SK-N-DZ (cell line): ENCODE data around the gene PDIA2.
"Not testable (repeated sequence)": the region's sequence is repeated elsewhere in the genome, so short reads cannot be mapped to it uniquely, and the experiment has no call there.

Experiments
- DNase-seq: peaks from one replicate; pipeline ENCODE4 v3.0.0-alpha.2; 2015; ENCODE audit warnings: low spot score

The PDIA2 gene

DNA sequence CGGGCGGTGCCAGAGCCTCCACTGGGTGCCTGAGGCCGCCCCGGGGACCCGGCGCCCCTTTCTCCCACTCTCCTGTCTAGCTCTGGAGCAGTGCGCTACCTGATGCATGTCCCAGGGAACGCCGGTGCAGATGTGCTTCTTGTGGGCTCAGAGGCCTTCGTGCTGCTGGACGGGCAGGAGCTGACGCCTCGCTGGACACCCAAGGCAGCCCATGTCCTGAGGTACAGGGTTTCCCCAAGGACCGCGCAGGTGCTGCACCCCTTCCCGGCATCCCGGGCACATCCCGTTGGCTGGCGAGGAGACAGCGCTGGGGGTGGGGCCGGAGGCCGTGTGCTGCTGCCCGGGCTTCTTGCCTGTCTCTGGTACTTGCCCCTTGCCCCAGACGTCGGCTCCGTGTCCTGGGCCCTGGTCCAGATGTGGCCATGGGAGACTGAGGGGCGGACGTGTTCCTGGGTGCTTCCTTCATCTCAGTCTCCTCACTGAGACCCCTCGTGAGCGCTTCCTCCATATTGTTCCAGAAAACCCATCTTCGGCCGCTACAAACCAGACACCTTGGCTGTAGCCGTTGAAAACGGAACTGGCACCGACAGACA is 19.7 kb upstream of the PDIA2 start:
- DNase-seq = no peak

DNA sequence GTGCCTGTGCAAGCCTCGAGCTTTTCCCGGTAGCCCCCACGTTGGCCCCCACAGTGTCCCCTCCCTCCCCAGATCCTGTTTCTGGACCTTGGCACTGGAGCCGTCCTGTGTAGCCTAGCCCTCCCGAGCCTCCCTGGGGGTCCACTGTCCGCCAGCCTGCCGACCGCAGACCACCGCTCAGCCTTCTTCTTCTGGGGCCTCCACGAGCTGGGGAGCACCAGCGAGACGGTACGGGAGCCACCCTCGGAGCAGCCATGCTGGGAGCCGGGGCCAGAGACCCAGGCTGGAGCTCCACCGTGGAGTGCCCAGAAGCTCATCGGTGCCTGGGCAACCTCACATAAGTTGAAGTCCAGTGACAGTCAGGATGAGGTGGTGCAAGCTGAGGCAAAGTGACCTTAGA is 19.0 kb upstream of the PDIA2 start:
- DNase-seq = no peak

DNA sequence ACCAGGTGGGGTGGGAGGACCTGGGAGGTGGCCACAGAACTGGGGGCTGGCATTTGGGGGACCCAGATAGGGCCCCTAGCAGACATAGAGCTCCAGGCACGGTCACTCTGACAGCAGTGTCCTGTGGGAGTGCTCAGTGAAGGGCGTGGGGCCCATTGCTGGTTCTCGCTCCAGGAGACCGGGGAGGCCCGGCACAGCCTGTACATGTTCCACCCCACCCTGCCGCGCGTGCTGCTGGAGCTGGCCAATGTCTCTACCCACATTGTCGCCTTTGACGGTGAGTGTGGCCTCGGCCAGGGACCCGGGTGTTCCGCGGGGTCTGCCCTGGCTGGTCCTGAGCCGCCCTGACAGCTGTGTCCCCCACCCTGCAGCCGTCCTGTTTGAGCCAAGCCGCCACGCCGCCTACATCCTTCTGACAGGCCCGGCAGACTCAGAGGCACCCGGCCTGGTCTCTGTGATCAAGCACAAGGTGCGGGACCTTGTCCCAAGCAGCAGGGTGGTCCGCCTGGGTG is 18.5 kb upstream of the PDIA2 start:
- DNase-seq = no peak

DNA sequence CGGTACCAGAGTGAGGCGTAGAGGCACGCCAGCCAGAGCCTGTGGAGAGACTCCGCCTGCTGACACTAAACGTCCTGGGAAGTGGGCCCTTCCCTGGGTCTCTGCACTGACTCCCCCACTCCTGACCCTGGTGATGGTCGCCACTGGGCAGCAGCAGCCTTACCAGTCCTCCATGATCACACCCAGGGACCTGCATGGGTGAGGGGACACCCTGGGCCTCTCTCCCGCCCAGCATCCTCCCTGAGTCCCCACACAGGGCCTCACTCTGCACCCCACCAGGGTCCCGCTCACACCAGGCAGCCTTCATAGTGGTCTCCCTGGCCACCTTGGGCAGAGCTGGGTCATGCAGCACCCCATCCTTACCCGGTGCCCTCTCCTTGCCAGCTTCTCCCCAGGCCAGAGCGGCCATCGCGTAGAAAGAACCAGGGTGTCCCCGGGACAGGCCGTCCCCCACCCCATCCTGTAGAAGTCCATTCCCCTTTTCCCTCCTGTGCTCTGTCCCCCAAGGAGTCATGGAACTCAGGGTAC is 17.9 kb upstream of the PDIA2 start:
- no peak for DNase-seq

DNA sequence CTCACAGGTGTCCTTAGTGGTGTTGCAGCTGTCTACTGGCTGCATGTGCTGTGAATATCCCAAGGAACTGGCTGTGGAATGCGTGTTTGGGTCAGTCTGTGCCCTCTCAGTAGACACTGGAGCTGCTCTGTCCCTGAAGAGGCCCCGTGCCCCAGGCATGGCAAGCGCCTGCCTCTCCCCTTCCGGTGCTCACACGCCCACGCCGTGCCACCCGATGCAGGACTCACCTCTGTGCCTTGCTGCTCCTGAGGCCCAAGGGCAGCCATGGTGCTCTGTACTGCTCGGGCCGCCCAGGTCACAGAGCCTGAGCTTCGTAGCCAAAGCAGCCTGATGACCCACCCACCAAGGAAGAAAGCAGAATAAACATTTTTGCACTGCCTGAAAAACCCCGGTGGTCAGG is 17.3 kb upstream of the PDIA2 start:
- DNase-seq = no peak

DNA sequence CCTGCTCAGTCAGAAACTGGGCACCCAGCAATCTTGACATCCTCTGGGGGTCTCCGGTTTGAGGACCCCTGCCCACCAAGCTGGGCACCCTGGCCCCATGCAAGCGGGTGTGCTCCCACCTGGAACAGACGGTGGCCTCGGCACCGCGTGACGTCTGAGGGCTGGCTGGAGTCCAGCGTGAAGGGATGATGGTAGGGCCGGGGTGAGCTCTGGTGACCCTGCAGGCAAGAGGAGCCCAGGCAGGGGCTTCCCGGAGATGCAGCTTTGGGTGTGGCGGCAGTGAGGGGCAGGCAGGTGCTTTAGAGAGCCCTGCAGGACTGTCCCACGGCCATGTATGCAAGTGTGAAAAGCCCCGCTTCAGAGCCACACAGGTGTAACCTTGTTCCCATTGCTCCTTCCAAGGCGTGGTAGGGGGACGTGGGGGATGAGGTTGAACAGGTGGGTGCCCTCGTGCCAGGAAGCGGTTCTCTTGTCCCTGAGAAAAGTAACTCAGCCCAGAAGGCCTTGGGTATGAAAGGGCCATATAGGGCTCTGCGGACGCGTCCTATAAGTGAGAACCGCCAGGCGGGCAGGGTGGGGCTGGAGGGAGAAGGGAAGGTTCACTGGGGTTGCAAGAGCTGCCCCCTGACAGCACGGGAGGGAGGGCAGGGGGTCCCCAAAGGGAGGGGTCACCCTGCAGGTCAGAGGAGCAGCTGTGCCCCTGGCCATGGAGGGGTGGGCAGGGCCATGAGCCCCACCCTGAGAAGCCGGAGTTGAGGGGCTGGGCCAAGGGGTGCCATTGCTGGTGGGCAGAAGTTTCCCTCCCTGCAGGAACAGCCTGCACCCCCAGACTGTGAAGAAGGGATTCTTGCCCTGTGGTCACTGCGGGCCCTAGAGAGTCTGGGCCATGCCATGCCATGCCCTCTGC is 16.5 kb upstream of the PDIA2 start:
- no peak for DNase-seq

DNA sequence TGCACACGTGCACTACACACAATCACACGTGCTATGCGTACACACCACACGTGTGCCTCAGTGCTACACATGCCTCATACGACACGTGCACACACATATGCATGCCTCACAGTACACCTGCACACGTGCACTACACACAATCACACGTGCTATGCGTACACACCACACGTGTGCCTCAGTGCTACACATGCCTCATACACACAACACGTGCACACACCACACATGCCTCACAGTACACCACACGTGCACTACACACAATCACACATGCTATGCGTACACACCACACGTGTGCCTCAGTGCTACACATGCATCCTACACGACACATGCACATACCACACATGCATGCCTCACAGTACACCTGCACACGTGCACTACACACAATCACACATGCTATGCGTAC is 15.4 kb upstream of the PDIA2 start:
- DNase-seq = not testable (repeated sequence)

DNA sequence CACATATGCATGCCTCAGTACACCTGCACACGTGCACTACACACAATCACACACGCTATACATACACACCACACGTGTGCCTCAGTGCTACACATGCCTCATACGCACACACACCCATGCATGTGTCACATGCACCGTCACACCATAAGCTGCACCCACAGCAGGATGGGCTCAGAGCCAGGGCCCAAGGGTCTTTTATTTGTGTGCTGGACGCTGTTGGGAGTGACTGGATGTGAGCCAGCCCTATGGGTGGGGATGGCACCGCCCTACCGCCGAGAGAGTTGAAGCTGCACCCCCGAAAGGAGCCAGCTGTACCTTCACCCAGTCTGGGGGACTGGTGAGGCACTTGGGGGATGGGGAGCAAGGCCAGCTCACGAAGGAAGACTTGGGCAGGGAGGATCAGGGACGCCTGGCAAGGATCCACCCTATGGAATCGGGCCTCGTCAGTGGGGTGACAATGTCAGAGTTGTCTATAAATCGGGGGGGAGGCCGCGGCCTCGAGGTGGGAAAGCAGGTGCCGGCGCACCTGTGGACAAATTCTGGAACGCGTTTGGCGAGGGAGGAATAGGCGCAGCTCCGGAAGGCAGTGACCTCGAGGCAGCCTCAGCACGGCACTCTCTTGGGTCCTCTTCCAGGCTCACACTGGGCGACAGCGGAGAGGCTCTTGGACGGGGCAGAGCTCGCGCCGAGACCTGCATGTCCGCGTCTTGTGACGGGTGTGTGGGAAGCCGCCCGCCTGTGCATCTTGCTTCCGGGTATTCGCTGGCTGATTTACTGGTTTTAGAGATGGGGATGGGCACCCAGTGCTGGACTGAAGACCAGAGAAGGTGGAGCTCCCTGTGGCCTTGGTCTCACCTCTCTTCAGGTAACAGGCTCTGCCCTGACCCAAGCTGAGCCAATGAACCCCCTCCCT is 14.6 kb upstream of the PDIA2 start:
- DNase-seq = no peak

DNA sequence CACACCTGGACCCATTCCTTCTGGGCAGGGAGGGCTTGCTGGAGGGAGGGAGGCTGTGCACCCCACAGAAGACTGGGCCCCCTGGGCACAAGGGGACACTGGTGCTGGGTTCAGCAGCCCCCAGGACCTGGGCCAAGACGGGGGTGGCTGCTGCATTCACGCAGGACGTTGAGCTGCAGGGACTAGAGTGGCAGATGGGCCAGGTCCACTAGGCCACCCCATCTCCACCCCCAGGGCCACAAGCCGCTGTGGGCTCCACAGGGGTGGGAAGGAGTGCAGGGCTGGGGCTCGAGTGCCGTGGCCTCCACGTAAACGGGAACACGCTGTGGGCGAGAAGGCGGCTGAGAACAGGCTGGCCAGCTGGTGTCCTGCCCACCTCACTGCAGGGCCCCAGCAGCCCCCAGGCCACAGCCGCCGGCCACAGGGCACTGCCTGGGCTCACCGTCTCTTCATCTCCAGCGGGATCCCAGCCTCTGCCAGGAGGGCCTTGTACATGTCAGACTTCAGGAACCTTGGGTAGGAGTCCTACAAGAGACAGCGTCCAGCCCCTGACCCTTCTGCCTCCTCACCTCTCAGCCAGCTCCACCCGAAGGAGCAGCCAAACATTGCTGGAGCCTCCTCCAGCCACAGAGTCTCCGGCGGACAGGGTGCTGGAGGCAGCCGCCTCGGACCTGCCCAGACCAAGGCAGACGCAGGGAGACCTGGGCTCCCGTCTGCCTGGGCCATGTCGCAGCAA is 13.7 kb upstream of the PDIA2 start:
- no peak for DNase-seq

DNA sequence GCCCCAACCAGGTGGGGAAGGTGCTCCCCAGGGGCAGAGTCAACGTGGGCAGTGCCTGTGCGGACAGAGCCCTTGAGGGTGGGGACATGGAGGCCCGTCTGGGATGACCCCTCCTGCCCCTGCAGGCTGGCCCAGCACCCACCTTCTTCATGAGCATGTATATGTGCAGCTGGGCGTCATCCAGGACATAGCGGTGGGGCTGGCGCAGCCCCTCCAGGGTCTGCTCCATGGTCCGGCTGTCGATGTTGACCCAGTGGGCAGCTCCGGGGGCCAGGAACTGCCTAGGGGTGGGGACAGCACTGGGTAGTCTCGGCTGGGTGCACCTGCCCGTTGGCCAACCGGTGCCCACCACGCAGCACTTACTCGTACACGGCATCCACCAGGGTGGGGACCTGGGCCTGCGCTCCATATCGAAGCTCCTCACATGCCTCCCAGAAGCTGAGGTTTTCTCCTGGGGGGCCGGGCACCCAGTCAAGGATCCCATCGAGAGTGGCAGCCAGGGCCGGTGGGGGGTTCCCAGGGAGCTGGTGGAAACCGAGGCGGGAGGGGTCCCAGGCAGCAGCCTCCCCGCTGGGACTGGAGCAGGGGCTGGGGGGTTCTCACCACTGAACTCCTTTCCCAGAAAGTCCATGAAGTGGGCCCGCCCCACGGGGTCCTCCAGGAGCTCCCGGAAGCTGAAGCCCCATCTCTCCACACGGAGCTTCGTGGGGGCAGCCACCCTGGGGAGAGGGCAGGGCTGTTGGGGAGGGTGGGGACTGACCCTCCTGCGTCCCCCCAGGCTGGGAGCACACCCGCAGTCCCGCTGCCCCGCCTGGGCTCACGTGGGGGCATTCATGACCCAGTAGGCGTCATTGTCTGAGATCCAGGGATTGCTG is 12.3 kb upstream of the PDIA2 start:
- no peak for DNase-seq

DNA sequence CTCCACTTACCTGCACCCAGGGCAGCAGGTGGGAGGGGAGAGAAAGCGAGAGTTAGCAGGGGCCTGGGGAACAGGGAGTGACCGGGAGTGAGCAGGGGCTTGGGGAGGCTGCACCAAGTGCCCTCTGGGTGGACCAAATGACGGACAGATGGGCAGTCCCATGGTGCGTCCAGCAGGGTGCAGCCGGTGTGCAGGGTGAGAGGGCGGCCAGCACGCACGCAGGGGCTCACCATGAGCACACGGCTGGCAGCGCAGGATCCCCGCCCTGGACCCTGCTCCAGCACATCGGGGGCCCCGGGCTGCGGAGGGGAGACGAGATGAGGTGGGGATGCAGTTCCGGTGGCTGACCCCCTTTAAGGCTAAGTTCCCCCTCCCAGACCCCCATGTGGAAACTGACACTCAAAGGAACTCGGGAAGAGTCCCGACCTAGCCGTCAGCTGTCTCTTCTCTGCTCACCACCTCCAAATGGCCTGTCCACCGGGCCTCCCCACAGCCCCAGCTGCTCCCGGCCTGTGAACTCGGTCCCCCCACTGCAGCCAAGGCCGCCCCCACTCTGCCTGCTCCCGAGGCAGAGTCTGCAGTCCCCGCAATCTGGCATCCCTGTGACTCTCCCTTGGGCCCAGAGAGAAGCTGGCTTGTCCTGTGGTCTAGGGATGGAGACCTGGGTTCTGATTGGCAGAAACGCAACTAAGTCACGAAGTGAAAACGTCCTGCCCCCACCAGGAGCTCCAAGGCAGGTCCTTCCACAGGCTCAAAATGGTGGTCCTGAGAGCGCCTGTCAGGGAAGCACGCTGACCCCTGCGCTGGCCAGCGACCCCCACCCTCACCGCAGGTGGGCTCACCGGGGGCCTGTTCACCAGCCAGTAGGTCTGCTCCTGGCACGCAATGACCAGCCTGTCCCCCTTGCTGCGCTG is 10.1 kb upstream of the PDIA2 start:
- no peak for DNase-seq

DNA sequence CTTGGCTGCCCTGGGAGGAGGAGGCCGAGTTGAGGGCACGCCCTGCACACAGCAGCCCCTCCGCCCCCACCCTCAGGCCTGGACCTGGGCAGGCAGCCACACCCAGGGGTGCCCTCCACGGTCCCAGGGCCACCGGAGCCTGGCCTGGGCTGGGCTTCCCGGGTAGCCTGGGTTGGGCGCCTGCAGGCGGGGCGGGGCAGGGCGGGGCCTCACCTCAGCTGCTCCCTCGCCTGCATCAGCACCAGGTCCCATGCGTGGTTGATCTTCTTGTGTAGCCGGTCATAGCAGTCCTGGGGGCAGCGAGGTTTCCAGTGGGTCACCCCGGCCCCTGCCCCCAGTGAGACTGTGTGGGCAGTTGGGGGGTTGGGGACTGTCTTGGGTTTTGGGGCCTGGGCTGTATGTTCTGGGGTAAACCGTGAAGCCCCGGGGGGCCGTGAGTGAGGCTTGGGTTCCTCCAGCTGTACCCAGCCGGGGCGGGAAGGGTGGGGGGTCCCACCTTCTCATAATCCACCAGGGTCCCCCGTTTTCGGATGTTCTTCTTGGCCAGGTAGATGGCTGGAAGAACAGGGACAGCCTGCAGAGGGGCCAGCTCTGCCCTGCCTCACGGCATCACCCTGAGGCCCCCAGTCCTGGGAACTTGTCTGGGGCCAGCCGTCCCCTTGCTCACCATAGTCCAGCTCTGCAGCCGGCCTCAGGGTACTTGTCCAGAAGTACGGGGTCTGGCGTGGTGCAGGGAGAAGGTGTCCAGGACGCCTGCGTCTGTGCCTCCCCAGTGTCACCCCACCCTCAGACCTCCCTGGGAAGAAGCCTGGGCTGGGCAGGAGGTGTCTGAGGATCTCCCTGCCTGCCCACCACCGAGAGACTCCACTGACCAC is 9.2 kb upstream of the PDIA2 start:
- no peak for DNase-seq

DNA sequence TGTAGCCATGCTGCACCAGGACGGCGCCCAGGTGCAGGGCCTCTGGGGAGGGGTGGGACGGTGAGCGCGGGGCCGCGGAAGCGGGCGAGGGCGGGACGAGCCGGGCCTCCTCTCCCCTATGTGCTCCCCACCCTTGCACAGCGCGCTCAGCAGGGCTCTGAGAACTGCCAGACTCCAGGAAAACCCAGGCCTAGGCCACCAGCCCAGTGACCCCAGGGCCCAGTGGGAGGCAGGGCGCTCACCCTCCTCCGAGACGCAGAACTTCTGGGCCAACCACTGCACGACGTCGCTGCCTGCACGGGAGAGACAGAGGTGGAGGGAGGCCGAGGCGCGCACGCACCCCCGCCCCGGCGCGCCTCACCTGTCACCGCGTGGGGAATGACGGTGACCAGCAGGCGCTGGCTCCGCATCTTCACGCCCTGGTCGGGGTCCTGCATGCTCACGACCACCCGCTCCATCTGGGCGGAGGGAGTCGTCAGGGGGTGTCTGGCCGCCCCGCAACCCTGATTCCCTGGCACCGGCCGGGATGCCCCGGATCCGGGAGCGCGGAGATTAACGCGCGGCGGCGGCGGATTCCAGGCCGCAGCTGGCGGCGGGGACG is 7.8 kb upstream of the PDIA2 start:
- DNase-seq = no peak

DNA sequence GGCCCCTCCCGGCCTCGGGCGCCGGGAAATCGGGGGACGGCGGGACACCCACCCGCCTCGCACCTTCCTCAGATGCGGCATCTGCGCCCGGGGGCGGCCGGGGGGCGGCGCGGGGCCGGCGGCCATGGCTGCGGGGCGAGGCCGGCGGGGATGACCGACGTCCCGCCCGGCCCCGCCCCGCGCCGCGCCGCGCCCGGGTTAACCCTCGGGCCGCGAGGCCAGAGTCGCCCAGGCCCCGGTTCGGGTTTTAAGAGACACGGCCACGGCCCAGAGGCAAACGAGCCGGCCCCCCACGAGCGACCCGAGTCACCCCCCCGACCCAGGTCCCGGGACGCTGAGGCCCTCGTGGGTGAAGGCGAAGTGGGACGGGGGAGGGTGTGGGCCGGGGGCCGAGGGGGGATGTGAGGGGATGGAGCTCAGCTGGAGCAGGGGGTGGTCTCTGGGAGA is 7.2 kb upstream of the PDIA2 start, which contains the start of gene RGS11:
RGS11 (minus strand) TSS at position 159 of the 447 bp plus-strand sequence; CDS start at position 126, 33 bp downstream.
- no peak for DNase-seq

DNA sequence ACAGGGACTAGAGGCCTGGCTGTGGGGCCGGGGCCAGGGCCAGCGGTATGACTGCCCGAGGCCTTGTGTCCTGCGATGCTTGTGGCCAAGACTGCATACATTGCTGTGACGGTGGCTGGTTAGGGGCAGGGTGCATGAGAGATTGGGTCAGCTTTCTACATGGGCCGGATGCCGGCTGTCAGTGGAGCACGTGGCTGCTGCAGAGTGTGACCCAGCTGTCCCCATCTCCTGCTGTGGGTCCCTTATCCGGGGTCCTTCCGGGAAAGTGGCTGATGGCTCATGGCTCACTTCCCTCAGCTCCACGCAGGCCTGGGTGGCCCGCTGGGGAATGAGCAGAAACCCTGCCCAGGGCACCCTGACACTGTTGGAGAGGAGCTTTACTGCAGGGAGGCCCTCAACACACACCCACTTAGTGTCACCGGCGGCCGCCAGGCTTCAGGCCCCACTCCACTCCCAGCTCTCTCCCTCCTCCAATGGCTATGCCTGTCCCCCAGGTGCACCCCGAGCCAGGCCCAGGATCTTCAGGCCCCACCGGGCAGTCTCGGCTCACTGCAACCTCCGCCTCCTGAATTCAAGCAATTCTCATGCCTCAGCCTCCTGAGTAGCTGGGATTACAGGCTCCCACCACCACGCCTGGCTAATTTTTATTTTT is 6.4 kb upstream of the PDIA2 start:
- no peak for DNase-seq

DNA sequence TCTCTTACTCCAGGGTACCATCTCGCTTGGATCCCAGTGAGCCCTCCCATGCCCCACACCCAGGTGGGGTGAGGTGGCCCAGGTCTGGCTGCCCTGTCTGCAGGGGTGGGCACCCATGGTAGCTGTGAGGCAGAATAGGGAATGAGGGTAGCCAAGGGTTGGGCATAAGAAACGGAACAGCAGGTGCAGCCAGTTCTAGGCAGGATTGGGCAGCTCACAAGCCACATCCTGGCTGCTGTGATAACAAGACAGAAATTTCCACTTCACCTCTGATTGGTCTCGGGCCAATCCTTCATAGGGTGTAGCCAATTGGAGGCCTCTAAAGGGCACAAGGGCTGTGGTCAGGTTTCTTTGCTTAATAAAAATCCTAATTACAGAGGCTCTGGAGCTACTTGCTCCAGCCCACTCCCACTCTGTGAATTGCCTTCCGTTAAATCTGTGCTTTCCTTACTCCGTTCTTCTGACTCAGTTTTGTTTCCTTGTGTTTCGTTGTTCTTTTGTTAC is 4.0 kb upstream of the PDIA2 start:
- DNase-seq = no peak

DNA sequence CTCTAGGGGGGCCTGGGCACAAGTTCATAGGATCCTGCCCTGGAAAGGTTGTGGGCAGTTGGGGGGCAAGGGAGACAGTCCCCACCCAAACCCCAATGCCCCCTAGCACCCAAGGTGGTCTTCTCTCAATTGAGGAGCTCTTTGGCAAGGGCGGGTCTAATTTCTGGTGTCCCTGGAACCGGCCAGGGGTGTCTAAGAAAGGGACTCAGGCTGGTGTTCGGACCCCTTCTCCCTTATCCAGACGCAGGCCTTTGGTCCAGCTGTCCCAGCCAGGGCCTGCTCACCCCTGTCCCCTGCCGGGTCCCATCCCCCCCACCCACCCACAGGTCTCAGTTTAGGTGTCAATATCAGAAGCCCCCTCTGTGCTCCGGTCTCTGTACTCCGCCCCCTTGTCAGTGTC is 3.4 kb upstream of the PDIA2 start:
- no peak for DNase-seq
